GM23338 (cell line): ENCODE results near the gene NPSR1.

Experiments
- CREB1 ChIP-seq: fragments of 250-450 bp; sonication (Bioruptor Pico); IDR thresholded peaks from 2 replicates; pipeline ENCODE4 v1.5.0; 2020; ENCODE audit warnings: low read depth, mild to moderate bottlenecking, moderate library complexity
- EZH2 ChIP-seq: fragments of 200-600 bp; sonication (generic); IDR thresholded peaks from one replicate; pipeline ENCODE4 v1.8.0; 2017; ENCODE audit warnings: antibody characterized with exemption, mild to moderate bottlenecking, low read depth; ENCODE audit not compliant: unreplicated experiment
- EZH2phosphoT487 ChIP-seq: fragments of 200-600 bp; sonication (generic); IDR thresholded peaks from one replicate; pipeline ENCODE4 v1.8.1; 2018; ENCODE audit warnings: antibody characterized with exemption; ENCODE audit not compliant: unreplicated experiment
- JUNB ChIP-seq: IDR thresholded peaks from one replicate; pipeline ENCODE4 v1.6.1; 2016; ENCODE audit warnings: antibody characterized with exemption; ENCODE audit not compliant: unreplicated experiment
- NANOG ChIP-seq: IDR thresholded peaks from 2 replicates; pipeline ENCODE4 v1.6.1; 2016; ENCODE audit warnings: antibody characterized with exemption, borderline replicate concordance
- POLR2AphosphoS5 ChIP-seq: IDR thresholded peaks from 2 replicates; pipeline ENCODE4 v1.6.1; 2016; ENCODE audit warnings: antibody characterized with exemption, low read depth
- REST ChIP-seq: IDR thresholded peaks from one replicate; pipeline ENCODE4 v1.6.1; 2018; ENCODE audit warnings: antibody characterized with exemption; ENCODE audit not compliant: unreplicated experiment
- STAT1 ChIP-seq: IDR thresholded peaks from one replicate; pipeline ENCODE4 v1.6.1; 2016; ENCODE audit warnings: antibody characterized with exemption; ENCODE audit not compliant: unreplicated experiment
- ZNF114 ChIP-seq: fragments of 250-450 bp; sonication (Bioruptor Pico); IDR thresholded peaks from 2 replicates; pipeline ENCODE4 v1.5.0; 2020; ENCODE audit warnings: mild to moderate bottlenecking, moderate library complexity
- ZNF331 ChIP-seq: fragments of 250-450 bp; sonication (Bioruptor Pico); IDR thresholded peaks from 2 replicates; pipeline ENCODE4 v1.5.0; 2020; ENCODE audit warnings: low read depth, mild to moderate bottlenecking, moderate library complexity
- TF ChIP-seq, protein P1 (sequence below), 2 experiments: fragments of 200-600 bp in 1 of 2; sonication (generic) in 1 of 2; conservative IDR thresholded peaks; 2 replicates each; pipeline versions ENCODE4 v1.5.1 to v1.6.1; 2016 to 2017; ENCODE audit warnings: antibody characterized with exemption in 2 of 2, low read depth in 2 of 2, mild to moderate bottlenecking in 2 of 2, moderate library complexity in 1 of 2
- TF ChIP-seq, protein P2 (sequence below): IDR thresholded peaks from 2 replicates; pipeline ENCODE4 v1.6.1; 2016; ENCODE audit warnings: antibody characterized with exemption
- TF ChIP-seq, protein P3 (sequence below): fragments of 250-450 bp; sonication (Bioruptor Pico); IDR thresholded peaks from 2 replicates; pipeline ENCODE4 v1.5.0; 2020; ENCODE audit warnings: mild to moderate bottlenecking, moderate library complexity

DNA sequence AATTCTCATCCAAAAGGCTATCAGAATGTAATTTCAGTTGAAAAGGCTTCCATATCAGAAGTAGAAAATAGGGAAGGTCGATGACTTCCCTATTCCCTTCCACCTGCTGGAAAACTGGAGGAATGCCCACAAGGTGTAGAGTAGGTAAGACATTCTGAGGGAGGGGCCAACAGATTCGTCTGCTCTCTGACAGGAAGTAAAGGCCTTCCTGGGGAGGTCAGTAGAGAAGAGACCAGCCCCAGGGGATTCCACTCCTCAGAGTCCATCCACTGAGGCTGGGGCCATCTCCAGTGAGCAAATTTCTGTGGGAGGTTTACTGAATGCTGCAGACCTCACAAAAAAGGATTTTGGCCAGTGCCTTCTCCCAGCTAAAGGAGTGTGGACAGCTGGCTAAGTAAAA lies 19.5 kb downstream of the NPSR1 start:
- TF ChIP-seq, protein P1, sequence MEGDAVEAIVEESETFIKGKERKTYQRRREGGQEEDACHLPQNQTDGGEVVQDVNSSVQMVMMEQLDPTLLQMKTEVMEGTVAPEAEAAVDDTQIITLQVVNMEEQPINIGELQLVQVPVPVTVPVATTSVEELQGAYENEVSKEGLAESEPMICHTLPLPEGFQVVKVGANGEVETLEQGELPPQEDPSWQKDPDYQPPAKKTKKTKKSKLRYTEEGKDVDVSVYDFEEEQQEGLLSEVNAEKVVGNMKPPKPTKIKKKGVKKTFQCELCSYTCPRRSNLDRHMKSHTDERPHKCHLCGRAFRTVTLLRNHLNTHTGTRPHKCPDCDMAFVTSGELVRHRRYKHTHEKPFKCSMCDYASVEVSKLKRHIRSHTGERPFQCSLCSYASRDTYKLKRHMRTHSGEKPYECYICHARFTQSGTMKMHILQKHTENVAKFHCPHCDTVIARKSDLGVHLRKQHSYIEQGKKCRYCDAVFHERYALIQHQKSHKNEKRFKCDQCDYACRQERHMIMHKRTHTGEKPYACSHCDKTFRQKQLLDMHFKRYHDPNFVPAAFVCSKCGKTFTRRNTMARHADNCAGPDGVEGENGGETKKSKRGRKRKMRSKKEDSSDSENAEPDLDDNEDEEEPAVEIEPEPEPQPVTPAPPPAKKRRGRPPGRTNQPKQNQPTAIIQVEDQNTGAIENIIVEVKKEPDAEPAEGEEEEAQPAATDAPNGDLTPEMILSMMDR (conservative IDR thresholded peaks at IDR 0.05; ENCODE audit: low read depth in 2 of 2) = no peak
- TF ChIP-seq POLR2AphosphoS5 (no peak), EZH2phosphoT487 (no peak), JUNB (no peak), EZH2 (no peak), REST (no peak), NANOG (no peak), ZNF114 (CRISPR knock-in tag) (no peak), CREB1 (CRISPR knock-in tag) (no peak), STAT1 (no peak), ZNF331 (CRISPR knock-in tag) (no peak)
- TF ChIP-seq, protein P2, sequence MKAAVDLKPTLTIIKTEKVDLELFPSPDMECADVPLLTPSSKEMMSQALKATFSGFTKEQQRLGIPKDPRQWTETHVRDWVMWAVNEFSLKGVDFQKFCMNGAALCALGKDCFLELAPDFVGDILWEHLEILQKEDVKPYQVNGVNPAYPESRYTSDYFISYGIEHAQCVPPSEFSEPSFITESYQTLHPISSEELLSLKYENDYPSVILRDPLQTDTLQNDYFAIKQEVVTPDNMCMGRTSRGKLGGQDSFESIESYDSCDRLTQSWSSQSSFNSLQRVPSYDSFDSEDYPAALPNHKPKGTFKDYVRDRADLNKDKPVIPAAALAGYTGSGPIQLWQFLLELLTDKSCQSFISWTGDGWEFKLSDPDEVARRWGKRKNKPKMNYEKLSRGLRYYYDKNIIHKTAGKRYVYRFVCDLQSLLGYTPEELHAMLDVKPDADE = no peak
- TF ChIP-seq, protein P3, sequence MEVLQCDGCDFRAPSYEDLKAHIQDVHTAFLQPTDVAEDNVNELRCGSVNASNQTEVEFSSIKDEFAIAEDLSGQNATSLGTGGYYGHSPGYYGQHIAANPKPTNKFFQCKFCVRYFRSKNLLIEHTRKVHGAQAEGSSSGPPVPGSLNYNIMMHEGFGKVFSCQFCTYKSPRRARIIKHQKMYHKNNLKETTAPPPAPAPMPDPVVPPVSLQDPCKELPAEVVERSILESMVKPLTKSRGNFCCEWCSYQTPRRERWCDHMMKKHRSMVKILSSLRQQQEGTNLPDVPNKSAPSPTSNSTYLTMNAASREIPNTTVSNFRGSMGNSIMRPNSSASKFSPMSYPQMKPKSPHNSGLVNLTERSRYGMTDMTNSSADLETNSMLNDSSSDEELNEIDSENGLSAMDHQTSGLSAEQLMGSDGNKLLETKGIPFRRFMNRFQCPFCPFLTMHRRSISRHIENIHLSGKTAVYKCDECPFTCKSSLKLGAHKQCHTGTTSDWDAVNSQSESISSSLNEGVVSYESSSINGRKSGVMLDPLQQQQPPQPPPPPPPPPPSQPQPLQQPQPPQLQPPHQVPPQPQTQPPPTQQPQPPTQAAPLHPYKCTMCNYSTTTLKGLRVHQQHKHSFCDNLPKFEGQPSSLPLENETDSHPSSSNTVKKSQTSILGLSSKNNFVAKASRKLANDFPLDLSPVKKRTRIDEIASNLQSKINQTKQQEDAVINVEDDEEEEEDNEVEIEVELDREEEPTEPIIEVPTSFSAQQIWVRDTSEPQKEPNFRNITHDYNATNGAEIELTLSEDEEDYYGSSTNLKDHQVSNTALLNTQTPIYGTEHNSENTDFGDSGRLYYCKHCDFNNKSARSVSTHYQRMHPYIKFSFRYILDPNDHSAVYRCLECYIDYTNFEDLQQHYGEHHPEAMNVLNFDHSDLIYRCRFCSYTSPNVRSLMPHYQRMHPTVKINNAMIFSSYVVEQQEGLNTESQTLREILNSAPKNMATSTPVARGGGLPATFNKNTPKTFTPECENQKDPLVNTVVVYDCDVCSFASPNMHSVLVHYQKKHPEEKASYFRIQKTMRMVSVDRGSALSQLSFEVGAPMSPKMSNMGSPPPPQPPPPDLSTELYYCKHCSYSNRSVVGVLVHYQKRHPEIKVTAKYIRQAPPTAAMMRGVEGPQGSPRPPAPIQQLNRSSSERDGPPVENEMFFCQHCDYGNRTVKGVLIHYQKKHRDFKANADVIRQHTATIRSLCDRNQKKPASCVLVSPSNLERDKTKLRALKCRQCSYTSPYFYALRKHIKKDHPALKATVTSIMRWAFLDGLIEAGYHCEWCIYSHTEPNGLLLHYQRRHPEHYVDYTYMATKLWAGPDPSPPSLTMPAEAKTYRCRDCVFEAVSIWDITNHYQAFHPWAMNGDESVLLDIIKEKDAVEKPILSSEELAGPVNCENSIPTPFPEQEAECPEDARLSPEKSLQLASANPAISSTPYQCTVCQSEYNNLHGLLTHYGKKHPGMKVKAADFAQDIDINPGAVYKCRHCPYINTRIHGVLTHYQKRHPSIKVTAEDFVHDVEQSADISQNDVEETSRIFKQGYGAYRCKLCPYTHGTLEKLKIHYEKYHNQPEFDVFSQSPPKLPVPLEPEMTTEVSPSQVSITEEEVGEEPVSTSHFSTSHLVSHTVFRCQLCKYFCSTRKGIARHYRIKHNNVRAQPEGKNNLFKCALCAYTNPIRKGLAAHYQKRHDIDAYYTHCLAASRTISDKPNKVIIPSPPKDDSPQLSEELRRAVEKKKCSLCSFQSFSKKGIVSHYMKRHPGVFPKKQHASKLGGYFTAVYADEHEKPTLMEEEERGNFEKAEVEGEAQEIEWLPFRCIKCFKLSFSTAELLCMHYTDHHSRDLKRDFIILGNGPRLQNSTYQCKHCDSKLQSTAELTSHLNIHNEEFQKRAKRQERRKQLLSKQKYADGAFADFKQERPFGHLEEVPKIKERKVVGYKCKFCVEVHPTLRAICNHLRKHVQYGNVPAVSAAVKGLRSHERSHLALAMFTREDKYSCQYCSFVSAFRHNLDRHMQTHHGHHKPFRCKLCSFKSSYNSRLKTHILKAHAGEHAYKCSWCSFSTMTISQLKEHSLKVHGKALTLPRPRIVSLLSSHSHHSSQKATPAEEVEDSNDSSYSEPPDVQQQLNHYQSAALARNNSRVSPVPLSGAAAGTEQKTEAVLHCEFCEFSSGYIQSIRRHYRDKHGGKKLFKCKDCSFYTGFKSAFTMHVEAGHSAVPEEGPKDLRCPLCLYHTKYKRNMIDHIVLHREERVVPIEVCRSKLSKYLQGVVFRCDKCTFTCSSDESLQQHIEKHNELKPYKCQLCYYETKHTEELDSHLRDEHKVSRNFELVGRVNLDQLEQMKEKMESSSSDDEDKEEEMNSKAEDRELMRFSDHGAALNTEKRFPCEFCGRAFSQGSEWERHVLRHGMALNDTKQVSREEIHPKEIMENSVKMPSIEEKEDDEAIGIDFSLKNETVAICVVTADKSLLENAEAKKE (CRISPR knock-in tag) = no peak
